Smooth muscle cell (in vitro differentiated cells): ENCODE data around the gene EFNB2. TPM values are rescaled to one million over a fixed set of nuclear protein-coding genes. Genes with fewer than 3 reads are reported as not detected.

Experiments
- DNase-seq: peaks from one replicate; lab custom pipeline; 2025; ENCODE audit not compliant: unreplicated experiment; lab: John Stamatoyannopoulos, UW
- H2AFZ ChIP-seq: fragments of 200-600 bp; sonication (generic); 2 replicates; pipeline ENCODE4 v1.6.0; 2016; ENCODE audit warnings: antibody characterized with exemption, low read depth, mild to moderate bottlenecking
- H3F3A ChIP-seq: fragments of 200-600 bp; sonication (generic); 2 replicates; pipeline ENCODE4 v1.6.0; 2017; ENCODE audit warnings: antibody characterized with exemption, low read depth
- H3K27ac ChIP-seq: fragments of 200-600 bp; sonication (generic); 2 replicates; pipeline ENCODE4 v1.5.1; 2016; ENCODE audit warnings: low read depth, mild to moderate bottlenecking
- H3K27me3 ChIP-seq: fragments of 200-600 bp; sonication (generic); 2 replicates; pipeline ENCODE4 v1.6.1; 2016; ENCODE audit warnings: low read depth, mild to moderate bottlenecking
- H3K36me3 ChIP-seq: fragments of 200-600 bp; sonication (generic); 2 replicates; pipeline ENCODE4 v1.5.1; 2016; ENCODE audit warnings: low read depth
- H3K4me1 ChIP-seq: fragments of 200-600 bp; sonication (generic); 2 replicates; pipeline ENCODE4 v1.5.1; 2016; ENCODE audit warnings: low read depth
- H3K4me2 ChIP-seq: fragments of 200-600 bp; sonication (generic); 2 replicates; pipeline ENCODE4 v1.6.0; 2016; ENCODE audit warnings: mild to moderate bottlenecking
- H3K4me3 ChIP-seq: fragments of 200-600 bp; sonication (generic); 2 replicates; pipeline ENCODE4 v1.5.1; 2016; ENCODE audit warnings: mild to moderate bottlenecking
- H3K79me2 ChIP-seq: fragments of 200-600 bp; sonication (generic); 2 replicates; pipeline ENCODE4 v1.6.0; 2016; ENCODE audit warnings: low read depth, mild to moderate bottlenecking
- H3K9ac ChIP-seq: fragments of 200-600 bp; sonication (generic); 2 replicates; pipeline ENCODE4 v1.6.0; 2016; ENCODE audit warnings: low read depth
- H3K9me3 ChIP-seq: fragments of 200-600 bp; sonication (generic); replicated peaks from 2 replicates; pipeline ENCODE4 v1.5.1; 2016; ENCODE audit warnings: low read depth
- H4K20me1 ChIP-seq: fragments of 200-600 bp; sonication (generic); 2 replicates; pipeline ENCODE4 v1.6.0; 2016; ENCODE audit warnings: low read depth
- WGBS: methylation state at CpG from one replicate; pipeline ENCODE4 v1.1.7; 2016; ENCODE audit warnings: low lambda C conversion rate; 5-methylcytosine and 5-hydroxymethylcytosine counted together
- polyA plus RNA-seq: library from polyadenylated mRNA; unstranded; fragments of >200 nt; fragmentation: Nextera tagmentation; extraction: Ambion mirVana; gene quantifications from 2 replicates; pipeline ENCODE4 v1.2.1, GENCODE V29; 2016
- total RNA-seq: library from RNA; depleted of rRNA; stranded (reverse); fragments of >200 nt; gene quantifications from 2 replicates; pipeline ENCODE4 v1.2.3, GENCODE V29; 2014
- TF ChIP-seq, protein P1 (sequence below): fragments of 200-600 bp; sonication (generic); IDR thresholded peaks from 2 replicates; pipeline ENCODE4 v1.5.1; 2017; ENCODE audit warnings: borderline replicate concordance, mild to moderate bottlenecking, antibody characterized with exemption; ENCODE audit not compliant: insufficient read depth, poor library complexity, severe bottlenecking

Gene EFNB2
- total and polyA plus RNA-seq, 2 experiments from 2014 or later: 15.5 to 42.0 TPM

DNA sequence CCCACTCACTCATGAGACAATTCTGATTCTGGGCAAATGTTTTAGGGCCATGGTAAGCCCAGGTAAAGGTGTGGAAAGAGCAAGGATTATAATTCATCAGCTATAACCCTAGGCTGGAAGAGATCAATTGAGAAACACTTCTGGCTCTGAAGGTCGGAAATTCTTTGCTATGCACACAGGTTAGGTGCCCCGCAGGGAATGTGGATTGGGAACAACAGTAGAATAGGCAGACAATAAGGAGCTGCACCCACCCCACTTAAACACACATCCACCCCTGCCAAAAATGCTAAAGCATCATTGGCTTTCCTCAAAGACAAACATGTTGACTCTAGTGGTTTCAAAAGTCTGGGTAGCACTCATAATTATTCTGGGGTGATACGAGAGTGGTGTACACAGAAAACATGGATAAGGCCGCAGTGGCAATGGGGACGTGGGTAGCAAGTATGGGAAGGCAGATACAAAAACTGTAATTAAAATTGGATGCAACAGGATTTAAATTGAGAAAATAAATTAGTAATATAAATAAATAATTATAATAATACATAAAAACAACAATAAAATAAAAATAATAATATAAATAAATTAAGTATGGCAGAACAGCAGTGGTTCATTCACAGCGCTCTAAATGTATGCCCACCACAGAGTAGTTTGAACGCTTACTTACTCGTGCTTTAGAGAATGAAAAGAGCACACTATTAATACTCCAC lies 8.6 kb downstream of the EFNB2 start:
- DNase-seq: no peak
- 90% methylated on average over 8 of the region's 8 CpGs for WGBS
- H3K4me3 ChIP-seq: no peak overlapping the region
- peaks cover 99% of the 10 kb centered on the region for H3K79me2 ChIP-seq
- H3F3A ChIP-seq: no peaks in the 10 kb centered on the region
- no peak overlapping the region for H3K9ac ChIP-seq
- H3K4me1 ChIP-seq: peaks cover 70% of the 10 kb centered on the region
- H3K27ac ChIP-seq: peak overlapping the region; percentile 63
- no peaks in the 10 kb centered on the region for H3K9me3 ChIP-seq
- H3K4me2 ChIP-seq: no peak overlapping the region
- peaks cover 30% of the 10 kb centered on the region for H4K20me1 ChIP-seq
- H2AFZ ChIP-seq: no peak overlapping the region
- TF ChIP-seq, protein P1, sequence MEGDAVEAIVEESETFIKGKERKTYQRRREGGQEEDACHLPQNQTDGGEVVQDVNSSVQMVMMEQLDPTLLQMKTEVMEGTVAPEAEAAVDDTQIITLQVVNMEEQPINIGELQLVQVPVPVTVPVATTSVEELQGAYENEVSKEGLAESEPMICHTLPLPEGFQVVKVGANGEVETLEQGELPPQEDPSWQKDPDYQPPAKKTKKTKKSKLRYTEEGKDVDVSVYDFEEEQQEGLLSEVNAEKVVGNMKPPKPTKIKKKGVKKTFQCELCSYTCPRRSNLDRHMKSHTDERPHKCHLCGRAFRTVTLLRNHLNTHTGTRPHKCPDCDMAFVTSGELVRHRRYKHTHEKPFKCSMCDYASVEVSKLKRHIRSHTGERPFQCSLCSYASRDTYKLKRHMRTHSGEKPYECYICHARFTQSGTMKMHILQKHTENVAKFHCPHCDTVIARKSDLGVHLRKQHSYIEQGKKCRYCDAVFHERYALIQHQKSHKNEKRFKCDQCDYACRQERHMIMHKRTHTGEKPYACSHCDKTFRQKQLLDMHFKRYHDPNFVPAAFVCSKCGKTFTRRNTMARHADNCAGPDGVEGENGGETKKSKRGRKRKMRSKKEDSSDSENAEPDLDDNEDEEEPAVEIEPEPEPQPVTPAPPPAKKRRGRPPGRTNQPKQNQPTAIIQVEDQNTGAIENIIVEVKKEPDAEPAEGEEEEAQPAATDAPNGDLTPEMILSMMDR: no peak
- H3K36me3 ChIP-seq: no peaks in the 10 kb centered on the region
- no peaks in the 10 kb centered on the region for H3K27me3 ChIP-seq

DNA sequence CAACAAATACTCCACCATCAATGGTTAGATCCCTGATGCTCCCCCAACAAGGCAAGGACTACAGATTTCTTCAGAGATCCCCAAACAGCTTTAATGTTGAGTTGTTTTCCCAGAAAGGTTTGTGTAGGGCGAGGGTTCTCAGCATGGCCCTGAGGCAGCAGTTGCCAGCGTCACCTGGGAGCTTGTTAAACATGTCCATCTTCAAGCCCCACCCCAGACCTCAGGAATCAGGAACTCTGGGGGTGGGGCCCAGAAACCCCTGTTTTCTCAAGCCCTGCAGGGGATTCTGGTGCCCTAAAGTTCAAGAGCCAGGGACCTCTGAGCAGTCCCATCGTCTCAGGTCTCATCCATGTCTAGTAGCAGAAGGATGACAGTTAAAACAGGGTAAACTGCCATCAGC lies 9.6 kb downstream of the EFNB2 start:
- H3K36me3 ChIP-seq: no peaks in the 10 kb centered on the region
- peak overlapping the region; percentile 23 for H3K4me2 ChIP-seq
- no peaks in the 10 kb centered on the region for H3F3A ChIP-seq
- peaks cover 99% of the 10 kb centered on the region for H3K79me2 ChIP-seq
- no peaks in the 10 kb centered on the region for H3K27me3 ChIP-seq
- no peak for DNase-seq
- H3K4me1 ChIP-seq: peaks cover 71% of the 10 kb centered on the region
- no peak overlapping the region for H3K4me3 ChIP-seq
- H4K20me1 ChIP-seq: peaks cover 30% of the 10 kb centered on the region
- 70% methylated on average over 3 of the region's 3 CpGs for WGBS
- H3K9ac ChIP-seq: no peak overlapping the region
- H2AFZ ChIP-seq: no peak overlapping the region
- H3K9me3 ChIP-seq: no peaks in the 10 kb centered on the region
- peak overlapping the region; percentile 63 for H3K27ac ChIP-seq
- TF ChIP-seq, protein P1: no peak

DNA sequence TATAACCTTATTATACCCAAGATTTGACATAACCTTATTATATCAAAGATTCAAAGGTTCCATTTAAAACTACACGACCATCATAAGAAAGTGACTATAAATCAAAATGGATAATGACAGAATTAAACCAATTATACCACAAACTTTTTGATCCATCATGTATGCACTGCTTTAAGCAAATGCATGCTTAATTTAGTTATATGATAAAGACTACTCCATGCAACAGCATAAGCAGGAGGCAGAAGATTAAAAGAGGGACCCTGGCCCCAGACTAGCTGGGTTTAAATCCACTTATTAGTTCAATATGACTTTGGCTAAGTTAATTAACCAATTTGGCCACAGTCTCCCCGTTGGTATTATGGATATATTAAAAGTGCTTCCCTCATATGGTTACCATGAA lies 11.4 kb downstream of the EFNB2 start:
- TF ChIP-seq, protein P1: no peak
- no peak overlapping the region for H3K4me2 ChIP-seq
- no peak overlapping the region for H3K27ac ChIP-seq
- peaks cover 99% of the 10 kb centered on the region for H3K79me2 ChIP-seq
- no peak overlapping the region for H2AFZ ChIP-seq
- H3K9me3 ChIP-seq: no peaks in the 10 kb centered on the region
- no peak for DNase-seq
- H3K9ac ChIP-seq: no peak overlapping the region
- 88% methylated on average over 2 of the region's 2 CpGs for WGBS
- peaks cover 4% of the 10 kb centered on the region for H3F3A ChIP-seq
- H3K36me3 ChIP-seq: no peaks in the 10 kb centered on the region
- H4K20me1 ChIP-seq: peaks cover 29% of the 10 kb centered on the region
- H3K27me3 ChIP-seq: no peaks in the 10 kb centered on the region
- no peak overlapping the region for H3K4me3 ChIP-seq
- H3K4me1 ChIP-seq: peaks cover 69% of the 10 kb centered on the region

DNA sequence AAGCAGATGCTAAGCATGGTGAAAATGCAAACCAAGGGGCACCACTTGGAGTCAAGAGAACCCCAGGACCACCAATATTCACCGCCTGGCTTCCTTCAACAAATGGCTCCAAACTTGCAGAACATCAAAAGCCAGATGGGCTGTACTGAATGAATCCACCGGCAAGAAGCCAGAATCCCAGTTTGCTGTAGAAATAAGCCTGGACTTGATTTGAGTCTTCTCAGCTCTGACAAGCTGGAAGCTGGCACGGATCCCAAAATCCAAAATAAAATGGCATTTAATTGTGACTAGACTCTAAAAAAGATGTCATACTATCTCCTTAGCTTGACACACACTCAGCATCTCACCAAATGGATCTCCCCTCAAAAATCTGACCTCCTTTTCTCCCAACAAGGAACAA lies 11.9 kb downstream of the EFNB2 start:
- Histone ChIP-seq H3K9me3 (no peaks in the 10 kb centered on the region), H3K4me2 (peak overlapping the region; percentile 47), H3K36me3 (no peaks in the 10 kb centered on the region), H3K27ac (peak overlapping the region; percentile 61), H3K4me1 (peaks cover 63% of the 10 kb centered on the region), H4K20me1 (peaks cover 24% of the 10 kb centered on the region), H3F3A (peaks cover 4% of the 10 kb centered on the region), H3K27me3 (no peaks in the 10 kb centered on the region), H3K9ac (no peak overlapping the region), H3K79me2 (peaks cover 99% of the 10 kb centered on the region), H2AFZ (no peak overlapping the region), H3K4me3 (no peak overlapping the region)
- no peak for DNase-seq
- TF ChIP-seq, protein P1: no peak
- WGBS: 77% methylated on average over 3 of the region's 3 CpGs
